HG03108 (cell line): ENCODE results near the gene TLE3.

Experiments
- ATAC-seq: cut with Tn5 transposase; IDR thresholded peaks from one replicate; pipeline ENCODE4 v1.9.1; 2021; ENCODE audit warnings: moderate library complexity; ENCODE audit not compliant: unreplicated experiment

Gene TLE3

GRCh38 chr15:70065006-70065722 lies 32.6 kb downstream of the TLE3 start:
- ATAC-seq: no peak

GRCh38 chr15:70064441-70064840 lies 33.3 kb downstream of the TLE3 start:
- no peak for ATAC-seq

GRCh38 chr15:70063980-70064379 lies 33.7 kb downstream of the TLE3 start:
- ATAC-seq: no peak

- ATAC-seq: no peak
These were observed 34.3 kb downstream of the TLE3 start for GRCh38 chr15:70063261-70063925.

DNA sequence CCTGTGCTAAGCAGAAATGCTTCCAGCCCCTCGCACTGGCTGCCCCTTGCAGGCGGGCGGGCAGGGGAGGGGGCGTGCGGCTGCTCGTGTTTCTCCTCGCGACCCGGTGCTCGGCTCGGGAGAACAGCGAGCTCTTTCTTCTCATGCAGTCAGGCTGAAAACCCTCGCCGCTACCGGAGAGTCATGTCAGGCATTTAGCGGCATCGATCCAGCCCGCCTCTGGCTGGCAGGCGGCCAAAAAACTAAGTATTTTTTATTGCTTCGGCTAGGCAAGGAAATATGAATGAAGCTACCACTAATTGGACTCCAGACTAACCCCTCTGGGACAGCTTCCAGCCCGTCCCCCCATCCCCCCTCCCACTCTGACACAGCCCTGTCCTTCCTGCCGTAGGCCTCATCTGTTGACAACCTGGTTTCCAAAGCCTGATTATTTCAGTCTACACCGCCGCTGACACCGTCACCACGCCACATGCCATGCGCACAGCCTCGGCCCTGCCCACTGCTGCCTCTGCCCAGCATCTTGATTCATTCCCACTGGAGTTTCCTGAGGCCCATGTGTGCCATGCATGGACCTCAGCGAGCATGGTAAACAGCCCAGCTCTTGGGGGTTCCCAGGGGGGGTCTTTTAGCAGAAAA lies 35.3 kb downstream of the TLE3 start:
- no peak for ATAC-seq

DNA sequence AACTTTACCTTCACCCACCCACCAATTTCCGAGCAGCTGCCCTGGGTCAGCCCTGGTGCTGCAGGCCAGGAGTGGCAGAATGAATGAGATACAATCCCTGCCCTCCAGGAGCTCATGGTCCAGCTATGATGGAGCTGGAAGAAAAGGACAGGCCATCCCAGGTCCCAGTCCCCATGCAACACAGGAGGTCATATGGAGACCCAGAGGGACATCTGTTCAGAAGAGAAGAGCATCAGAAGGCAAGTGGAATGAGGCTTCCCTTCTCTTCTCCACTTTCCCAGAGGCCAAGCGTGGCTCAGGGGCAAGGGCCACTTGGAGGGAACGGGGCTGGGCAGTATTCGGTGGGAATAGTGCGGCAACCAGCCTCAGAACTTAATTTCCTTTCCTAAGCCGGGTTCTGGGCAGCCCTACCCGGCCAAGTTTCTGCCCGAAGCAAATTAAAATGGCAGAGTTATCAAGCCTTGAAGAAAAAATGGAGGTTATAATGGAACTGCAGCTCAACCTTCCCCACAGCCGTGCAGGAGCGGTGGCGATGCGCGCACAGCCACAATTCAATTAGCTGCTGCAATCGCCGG lies 35.9 kb downstream of the TLE3 start:
- ATAC-seq: no peak

DNA sequence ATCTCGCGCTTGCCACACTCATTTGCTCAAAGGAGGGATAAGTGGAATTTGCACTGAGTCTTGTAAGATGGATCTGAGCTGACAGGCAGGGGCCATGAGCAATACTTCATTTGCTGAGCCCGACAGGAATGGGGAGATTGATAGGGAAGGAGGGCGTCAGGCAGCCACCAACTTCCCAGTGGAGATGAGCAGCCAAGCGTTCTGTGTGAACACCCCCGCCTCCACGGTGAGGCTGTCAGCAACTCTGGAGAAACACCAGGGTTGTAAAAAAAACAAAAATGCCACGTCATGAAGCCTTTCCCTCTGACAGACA lies 36.8 kb downstream of the TLE3 start:
- no peak for ATAC-seq

GRCh38 chr15:70060214-70060992 lies 37.3 kb downstream of the TLE3 start:
- ATAC-seq: no peak

DNA sequence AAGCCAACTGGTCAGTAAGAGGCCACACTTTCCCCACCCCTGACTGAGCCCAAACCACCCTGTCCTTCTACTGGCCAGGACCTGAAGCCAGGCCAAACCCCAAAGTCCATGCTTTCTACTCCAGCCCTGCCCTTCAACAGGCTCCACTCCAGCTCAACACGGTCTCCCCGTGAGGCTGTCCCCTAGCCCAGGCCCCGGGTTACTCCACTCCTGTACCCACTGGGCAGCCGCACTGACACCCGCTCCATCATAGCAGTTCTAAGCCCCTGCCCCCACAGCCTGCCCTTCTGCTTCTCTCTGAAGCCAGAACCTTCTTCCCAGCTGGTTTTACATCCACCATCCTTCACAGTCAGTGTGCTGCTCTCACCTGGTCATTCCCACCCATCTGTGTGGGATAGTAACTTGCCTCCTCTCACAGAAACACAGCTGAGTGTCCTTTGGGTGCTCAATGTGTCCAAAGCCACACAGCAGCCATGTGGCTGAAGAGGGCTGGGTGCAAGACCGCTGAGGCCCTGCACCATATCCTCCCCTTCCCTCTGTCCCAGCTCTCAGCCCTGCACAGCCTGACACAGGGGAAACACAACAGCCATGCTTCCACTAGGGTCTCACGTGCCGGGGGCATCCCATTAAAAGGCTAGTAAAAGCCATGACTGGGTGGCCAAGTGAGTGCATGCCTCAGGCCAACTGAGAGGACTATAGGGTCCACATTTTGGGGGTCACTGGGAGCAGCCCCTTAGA lies 38.1 kb downstream of the TLE3 start:
- ATAC-seq: no peak

DNA sequence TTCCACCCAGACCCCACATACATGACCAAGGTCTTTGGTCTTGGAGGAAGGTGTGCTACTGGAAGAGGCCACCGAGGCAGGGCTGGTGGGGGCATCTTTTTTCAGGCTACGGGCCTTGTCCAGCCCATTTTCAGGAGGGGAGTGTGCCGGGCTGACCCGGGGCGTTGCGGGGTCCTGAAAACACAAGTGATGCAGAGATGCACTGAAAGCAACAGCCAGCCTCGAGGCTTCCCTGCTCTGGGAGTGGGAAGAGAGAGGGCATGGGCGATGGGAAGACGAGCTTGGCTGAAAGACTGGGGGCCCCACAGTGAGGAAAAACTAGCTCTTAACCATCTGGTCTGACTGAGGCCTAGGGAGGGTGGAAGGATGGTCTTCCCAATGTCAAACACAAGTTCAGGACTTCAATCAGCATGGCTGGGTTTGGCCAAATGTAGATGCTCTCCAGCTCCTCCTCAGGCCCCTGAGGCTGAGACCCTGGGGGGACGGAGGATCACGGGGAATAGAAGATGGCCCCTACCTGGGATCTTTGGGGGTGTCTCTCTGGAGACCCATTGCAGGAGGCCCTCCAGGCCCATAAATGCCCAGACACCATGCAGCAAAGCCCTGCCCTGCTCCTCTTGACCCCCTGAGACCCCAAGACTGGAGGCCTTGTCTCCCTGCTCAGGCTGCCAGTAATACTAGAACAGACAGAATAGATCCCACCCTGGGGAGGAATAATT lies 38.9 kb downstream of the TLE3 start:
- no peak for ATAC-seq

DNA sequence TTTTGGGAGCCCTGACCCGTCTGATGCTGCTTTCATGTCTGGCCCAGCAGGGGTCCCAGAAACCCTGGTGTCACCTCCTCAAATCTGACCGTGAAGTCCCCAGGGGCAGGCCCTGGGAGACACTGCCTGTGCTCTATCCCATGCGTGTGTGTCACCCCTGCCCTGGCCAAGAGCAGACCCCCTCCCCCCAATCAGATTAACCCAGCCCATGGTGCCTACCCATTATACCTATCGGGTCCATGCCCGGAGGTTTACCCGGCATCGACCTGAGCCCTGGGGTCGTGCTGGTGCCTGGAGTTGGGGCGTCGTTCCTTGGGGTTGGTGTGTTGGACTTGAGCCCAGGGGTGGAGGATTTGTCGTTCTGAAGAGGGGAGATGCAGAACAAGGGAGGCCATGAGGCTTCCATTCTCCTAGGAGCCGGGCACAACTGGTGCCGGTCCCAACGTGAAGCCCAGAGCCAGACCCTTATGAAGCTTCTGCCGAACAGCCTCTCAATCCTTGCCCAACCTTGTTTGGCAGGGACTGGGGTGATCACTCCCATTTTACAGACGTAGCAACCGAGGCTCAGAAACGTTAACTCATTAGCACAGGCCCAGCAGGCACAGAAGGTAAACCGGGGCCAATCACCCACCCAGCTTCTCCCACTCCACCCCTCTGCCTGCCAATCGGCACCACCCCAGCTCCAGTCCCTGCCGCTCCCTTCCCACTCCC lies 39.6 kb downstream of the TLE3 start:
- no peak for ATAC-seq

DNA sequence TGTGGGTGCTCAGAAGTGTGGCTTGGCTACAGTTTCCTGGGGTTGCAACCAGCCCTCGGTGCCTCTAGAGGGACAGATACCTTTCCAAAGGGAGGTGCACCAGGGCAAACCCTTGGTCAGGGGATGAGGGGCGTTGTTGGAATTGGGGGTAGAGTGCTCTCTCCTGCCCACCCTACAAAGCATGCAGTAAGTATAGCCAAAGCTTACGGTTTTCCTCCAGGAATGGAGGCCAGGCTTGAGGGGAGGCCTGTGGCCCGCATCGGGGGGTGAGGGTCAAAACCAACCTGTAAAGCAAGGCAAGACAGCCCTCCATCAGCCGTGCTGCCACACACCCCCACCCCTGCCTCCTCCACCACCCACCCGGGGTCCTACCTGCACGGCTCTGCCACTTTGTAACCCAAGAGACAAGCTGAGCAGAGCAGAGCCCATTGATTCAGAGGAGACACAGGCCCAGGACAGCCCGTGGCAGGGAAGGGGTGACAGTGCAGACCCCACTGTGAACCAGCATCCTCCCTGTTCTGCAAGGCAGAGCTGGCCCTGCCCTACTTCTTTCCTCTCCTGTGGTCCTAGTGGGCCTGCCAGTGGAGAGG lies 41.5 kb downstream of the TLE3 start:
- no peak for ATAC-seq

- no peak for ATAC-seq
These were observed 42.1 kb downstream of the TLE3 start for GRCh38 chr15:70055601-70056051.

GRCh38 chr15:70054884-70055387 lies 42.8 kb downstream of the TLE3 start:
- ATAC-seq: no peak

DNA sequence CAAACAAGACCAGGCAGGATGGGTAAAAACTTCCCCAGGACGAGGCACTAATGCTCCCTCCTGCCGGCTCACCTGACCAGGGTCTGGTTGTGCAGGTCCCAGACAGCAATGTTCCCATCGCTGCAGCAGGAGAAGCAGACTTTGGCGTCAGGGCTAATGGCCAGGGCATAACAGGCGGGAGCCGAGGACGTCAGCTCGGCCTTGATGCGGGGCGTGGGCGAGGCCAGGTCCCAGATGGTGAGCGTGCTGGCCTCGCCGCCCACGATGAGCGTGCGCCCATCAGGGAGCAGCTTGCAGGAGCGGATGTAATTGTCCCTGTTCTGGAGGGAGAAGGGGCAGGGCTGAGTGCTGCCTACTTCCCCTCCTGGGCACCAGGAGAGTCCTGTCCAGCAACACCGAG lies 43.4 kb downstream of the TLE3 start:
- no peak for ATAC-seq

DNA sequence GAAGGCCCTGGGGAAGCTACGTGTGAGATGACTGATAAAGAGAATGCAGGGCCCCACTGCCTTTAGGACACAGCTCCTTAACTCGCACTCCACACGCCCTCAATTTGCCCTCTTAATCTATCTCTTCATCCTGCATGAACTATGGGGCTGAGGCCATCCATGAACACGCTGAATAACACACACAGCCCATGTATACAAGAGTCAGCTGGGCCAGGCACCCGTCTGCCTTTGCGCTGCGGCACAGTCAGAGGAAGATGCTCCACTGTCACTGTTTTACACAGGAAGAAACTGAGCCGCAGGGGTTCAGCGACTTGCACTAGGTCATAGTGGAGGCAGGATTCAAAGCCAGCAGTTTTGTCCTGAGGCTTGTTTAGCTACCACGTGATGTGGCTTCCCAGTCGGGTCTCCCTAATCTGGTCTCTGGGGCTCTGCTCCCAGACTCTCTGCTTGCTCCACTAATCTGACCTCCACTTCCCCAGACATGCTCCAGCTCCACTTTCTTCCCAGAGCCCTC lies 43.9 kb downstream of the TLE3 start:
- ATAC-seq: no peak

DNA sequence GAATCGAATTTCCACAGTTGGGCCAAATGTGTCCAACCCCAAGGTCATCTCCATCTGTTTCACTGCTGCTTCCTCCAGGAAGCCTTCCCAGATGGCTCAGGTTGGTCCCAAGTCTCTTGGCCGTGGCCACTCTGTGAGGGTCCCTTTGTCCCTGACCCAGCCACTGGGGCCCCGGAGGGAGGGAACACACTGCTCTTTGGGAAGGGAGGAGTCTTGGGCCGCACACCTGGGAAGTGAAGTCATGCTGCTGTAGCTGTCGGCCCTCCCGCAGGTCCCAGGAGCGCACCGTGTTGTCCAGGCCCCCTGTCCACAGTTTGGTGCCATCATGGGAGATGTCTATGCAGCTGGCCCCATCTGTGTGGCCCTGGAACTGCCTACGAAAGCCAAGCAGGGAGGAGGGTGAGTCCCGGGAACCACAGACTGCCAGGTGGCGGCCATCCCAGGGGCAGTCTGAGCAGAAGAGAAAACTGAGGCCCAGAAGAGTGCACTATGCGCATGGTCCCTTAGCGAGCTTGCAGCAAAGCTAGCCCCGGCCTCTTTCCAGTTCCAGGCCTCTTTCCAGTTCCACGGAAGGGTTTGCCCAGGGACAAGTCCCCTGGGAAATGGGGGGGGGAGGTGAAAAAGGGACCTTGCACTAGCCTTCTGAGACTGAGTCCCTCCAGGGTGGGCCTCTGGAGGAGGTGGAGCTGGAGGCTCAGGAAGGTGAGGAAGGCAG lies 44.6 kb downstream of the TLE3 start:
- ATAC-seq: no peak
